GM23338 (cell line): Measurements from ENCODE around the gene PLPP4. TPM values are rescaled to one million over a fixed set of nuclear protein-coding genes. Genes with fewer than 3 reads are reported as not detected.

ENCODE experiments used
- ATAC-seq: fragments of 200-7000 bp; cut with Tn5 transposase; 3 replicates; pipeline ENCODE4 v1.9.1; 2020
- DNase-seq: peaks from one replicate; pipeline ENCODE4 v3.0.0-alpha.2; 2015; ENCODE audit warnings: low spot score
- H2AFZ ChIP-seq: fragments of 200-600 bp; sonication (generic); 2 replicates; pipeline ENCODE4 v1.8.0; 2016; ENCODE audit warnings: antibody characterized with exemption, mild to moderate bottlenecking, moderate library complexity
- H3F3A ChIP-seq: fragments of 200-600 bp; sonication (generic); replicated peaks from 2 replicates; pipeline ENCODE4 v1.8.0; 2017; ENCODE audit warnings: antibody characterized with exemption, mixed run types, low read depth
- H3K27ac ChIP-seq: fragments of 200-600 bp; sonication (generic); 2 replicates; pipeline ENCODE4 v1.6.1; 2016; ENCODE audit warnings: low read depth
- H3K27me3 ChIP-seq: fragments of 200-600 bp; sonication (generic); 2 replicates; pipeline ENCODE4 v1.8.0; 2016; ENCODE audit warnings: mild to moderate bottlenecking, mixed run types, moderate library complexity; ENCODE audit not compliant: insufficient read depth
- H3K36me3 ChIP-seq: fragments of 200-600 bp; sonication (generic); 2 replicates; pipeline ENCODE4 v1.8.0; 2016; ENCODE audit warnings: mild to moderate bottlenecking; ENCODE audit not compliant: insufficient read depth
- H3K4me1 ChIP-seq: fragments of 200-600 bp; sonication (generic); 2 replicates; pipeline ENCODE4 v1.8.0; 2016; ENCODE audit warnings: mild to moderate bottlenecking, moderate library complexity; ENCODE audit not compliant: insufficient read depth
- H3K4me2 ChIP-seq: fragments of 200-600 bp; sonication (generic); 2 replicates; pipeline ENCODE4 v1.7.1; 2017; ENCODE audit warnings: mixed run types
- H3K4me3 ChIP-seq: fragments of 200-600 bp; sonication (generic); 2 replicates; pipeline ENCODE4 v1.6.1; 2016; ENCODE audit warnings: mixed run types
- H3K79me2 ChIP-seq: fragments of 200-600 bp; sonication (generic); replicated peaks from 2 replicates; pipeline ENCODE4 v1.8.0; 2017; ENCODE audit warnings: mild to moderate bottlenecking; ENCODE audit not compliant: insufficient read depth
- H3K9me2 ChIP-seq: fragments of 200-600 bp; sonication (generic); 2 replicates; pipeline ENCODE4 v1.8.0; 2017; ENCODE audit not compliant: insufficient read depth
- H4K20me1 ChIP-seq: fragments of 200-600 bp; sonication (generic); replicated peaks from 2 replicates; pipeline ENCODE4 v1.8.0; 2017; ENCODE audit warnings: mild to moderate bottlenecking; ENCODE audit not compliant: insufficient read depth
- H3K27ac Mint-ChIP-seq: 2 replicates; pipeline ENCODE4 v1.8.0; 2020; ENCODE audit warnings: inconsistent platforms, mild to moderate bottlenecking, moderate library complexity, mixed read lengths
- H3K27me3 Mint-ChIP-seq: 3 replicates; pipeline ENCODE4 v1.8.0; 2022; ENCODE audit warnings: low read depth, mild to moderate bottlenecking, moderate library complexity, mixed read lengths, inconsistent platforms; ENCODE audit not compliant: insufficient read depth, poor library complexity
- H3K36me3 Mint-ChIP-seq: 3 replicates; pipeline ENCODE4 v1.8.0; 2021; ENCODE audit warnings: low read depth, mild to moderate bottlenecking, inconsistent platforms, moderate library complexity, mixed read lengths
- H3K4me1 Mint-ChIP-seq: 3 replicates; pipeline ENCODE4 v1.8.0; 2020; ENCODE audit warnings: mild to moderate bottlenecking, inconsistent platforms, mixed read lengths
- H3K4me3 Mint-ChIP-seq: 3 replicates; pipeline ENCODE4 v1.8.0; 2021; ENCODE audit warnings: moderate library complexity, mild to moderate bottlenecking, inconsistent platforms, mixed read lengths
- H3K9me3 Mint-ChIP-seq: 3 replicates; pipeline ENCODE4 v1.8.0; 2020; ENCODE audit warnings: moderate library complexity, mild to moderate bottlenecking, inconsistent platforms, mixed read lengths
- ETS1 ChIP-seq: IDR thresholded peaks from 2 replicates; pipeline ENCODE4 v1.6.1; 2016; ENCODE audit warnings: antibody characterized with exemption
- EZH2 ChIP-seq: fragments of 200-600 bp; sonication (generic); IDR thresholded peaks from one replicate; pipeline ENCODE4 v1.8.0; 2017; ENCODE audit warnings: antibody characterized with exemption, mild to moderate bottlenecking, low read depth; ENCODE audit not compliant: unreplicated experiment
- EZH2phosphoT487 ChIP-seq: fragments of 200-600 bp; sonication (generic); IDR thresholded peaks from one replicate; pipeline ENCODE4 v1.8.1; 2018; ENCODE audit warnings: antibody characterized with exemption; ENCODE audit not compliant: unreplicated experiment
- JUNB ChIP-seq: IDR thresholded peaks from one replicate; pipeline ENCODE4 v1.6.1; 2016; ENCODE audit warnings: antibody characterized with exemption; ENCODE audit not compliant: unreplicated experiment
- POLR2AphosphoS5 ChIP-seq: IDR thresholded peaks from 2 replicates; pipeline ENCODE4 v1.6.1; 2016; ENCODE audit warnings: antibody characterized with exemption, low read depth
- ZNF114 ChIP-seq: fragments of 250-450 bp; sonication (Bioruptor Pico); IDR thresholded peaks from 2 replicates; pipeline ENCODE4 v1.5.0; 2020; ENCODE audit warnings: mild to moderate bottlenecking, moderate library complexity
- ZNF331 ChIP-seq: fragments of 250-450 bp; sonication (Bioruptor Pico); IDR thresholded peaks from 2 replicates; pipeline ENCODE4 v1.5.0; 2020; ENCODE audit warnings: low read depth, mild to moderate bottlenecking, moderate library complexity
- ZNF462 ChIP-seq: fragments of 250-450 bp; sonication (Bioruptor Pico); IDR thresholded peaks from 2 replicates; pipeline ENCODE4 v1.5.0; 2020; ENCODE audit warnings: mild to moderate bottlenecking, moderate library complexity
- polyA plus RNA-seq: library from polyadenylated mRNA; unstranded; fragments of >200 nt; fragmentation: Nextera tagmentation; extraction: Ambion mirVana; gene quantifications from 2 replicates; pipeline ENCODE4 v1.2.1, GENCODE V29; 2016
- total RNA-seq: library from RNA; depleted of rRNA; stranded (reverse); fragments of >200 nt; shearing (Covaris generic); gene quantifications from 2 replicates; pipeline ENCODE4 v1.2.3, GENCODE V29; 2014

Gene PLPP4
- total and polyA plus RNA-seq, 2 experiments from 2014 or later: 0.24 to 0.31 TPM

- no peak for TF ChIP-seq ZNF462 (CRISPR knock-in tag)
These were observed 28.9 kb downstream of the PLPP4 start (continued) for GRCh38 chr10:120485946-120486345.

- peaks cover 12% of the 10 kb centered on the region for H3K9me3 Mint-ChIP-seq
- H3K4me3 ChIP-seq: no peak overlapping the region
- DNase-seq: no peak
These were observed 29.7 kb downstream of the PLPP4 start for GRCh38 chr10:120486671-120487205.

More at GRCh38 chr10:120486671-120487205, 29.7 kb downstream of the PLPP4 start:
- Histone ChIP-seq H3K4me1 (no peaks in the 10 kb centered on the region), H4K20me1 (no peaks in the 10 kb centered on the region), H3K36me3 (no peaks in the 10 kb centered on the region), H3K27ac (no peak overlapping the region), H3F3A (no peaks in the 10 kb centered on the region), H3K79me2 (no peaks in the 10 kb centered on the region), H3K4me2 (no peak overlapping the region), H3K9me2 (no peaks in the 10 kb centered on the region; the same call in 1 of the 2 replicates), H3K27me3 (no peaks in the 10 kb centered on the region), H2AFZ (no peak overlapping the region)
- H3K27me3 Mint-ChIP-seq: peaks cover 8% of the 10 kb centered on the region
- no peak for TF ChIP-seq EZH2
- TF ChIP-seq POLR2AphosphoS5: no peak
- no peak for TF ChIP-seq ETS1
- TF ChIP-seq JUNB: no peak
- TF ChIP-seq ZNF331 (CRISPR knock-in tag): no peak
- no peak for TF ChIP-seq ZNF114 (CRISPR knock-in tag)
- TF ChIP-seq EZH2phosphoT487: no peak
- H3K36me3 Mint-ChIP-seq: peaks cover 7% of the 10 kb centered on the region; the same call in 2 of the 3 replicates
- no peak for ATAC-seq
- no peak overlapping the region for H3K4me3 Mint-ChIP-seq
- H3K4me1 Mint-ChIP-seq: peaks cover 7% of the 10 kb centered on the region
- no peak overlapping the region for H3K27ac Mint-ChIP-seq
